SK-N-MC (cell line): ENCODE data around the gene KLF1.

Experiments
- EZH2 ChIP-seq: fragments of 200-600 bp; sonication (generic); IDR thresholded peaks from one replicate; pipeline ENCODE4 v1.6.1; 2017; ENCODE audit warnings: antibody characterized with exemption
- FOXP2 ChIP-seq: optimal IDR thresholded peaks from 2 replicates; pipeline ENCODE3; 2011; ENCODE audit warnings: mild to moderate bottlenecking, moderate library complexity; ENCODE audit not compliant: insufficient read depth; ENCODE audit errors: extremely low read length, control extremely low read depth
- POLR2AphosphoS5 ChIP-seq: IDR thresholded peaks from 2 replicates; pipeline ENCODE4 v1.6.1; 2012; ENCODE audit warnings: mild to moderate bottlenecking, low read depth, low read length, borderline replicate concordance

DNA sequence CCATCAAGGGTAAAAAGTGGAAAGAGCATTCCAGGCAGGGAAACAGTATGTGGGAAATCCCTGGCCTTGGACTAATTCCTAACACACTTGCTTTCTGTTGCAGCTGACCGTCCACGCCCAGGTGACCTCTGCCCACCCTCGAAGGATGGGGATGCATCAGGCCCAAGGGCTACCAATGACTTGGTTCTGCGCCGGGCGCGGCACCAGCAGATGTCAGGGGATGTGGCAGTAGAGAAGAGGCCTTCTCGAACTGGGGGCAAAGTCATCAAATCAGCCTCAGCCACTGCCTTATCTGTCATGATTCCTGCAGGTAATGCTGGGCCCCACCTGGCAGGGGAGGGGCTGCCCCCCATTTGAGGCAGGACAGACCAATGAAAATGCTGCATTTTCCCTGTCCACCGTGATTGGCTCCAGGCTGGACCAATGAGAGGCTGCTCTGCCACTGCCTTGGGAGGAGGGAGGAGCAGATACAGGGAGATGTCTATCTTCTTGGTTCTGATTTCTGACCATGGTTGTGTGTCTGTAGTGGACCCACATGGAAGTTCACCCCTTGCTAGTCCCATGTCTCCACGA, 18.4 kb downstream of the KLF1 start:
- TF ChIP-seq EZH2 (no peak), POLR2AphosphoS5 (no peak), FOXP2 (no peak)
